Body of pancreas (tissue), 4 donors: ENCODE results near the gene MFSD2A. TPM values are rescaled to one million over a fixed set of nuclear protein-coding genes. Genes with fewer than 3 reads are reported as not detected.
A peak's percentile ranks its signal among the peaks of the same experiment; 100 is the strongest.

Source experiments
- ATAC-seq: fragments of 150-250 bp; one replicate; pipeline ENCODE4 v1.9.1; 2016
- DNase-seq, 4 donors: peaks; one replicate each; pipeline ENCODE4 v3.0.0-alpha.2; 2019
- H3K27ac ChIP-seq, 4 donors: fragments of 200-600 bp; sonication (generic); 1 replicate in 3 of 4; 2 replicates in 1 of 4; pipeline versions ENCODE4 v1.5.1 to v1.6.1; 2016 to 2019; ENCODE audit warnings: mild to moderate bottlenecking in 1 of 4, mixed read lengths in 1 of 4, moderate library complexity in 1 of 4
- H3K27me3 ChIP-seq, 2 donors: fragments of 200-600 bp; sonication (generic); one replicate each; pipeline ENCODE4 v1.6.0; 2016; ENCODE audit warnings: mild to moderate bottlenecking in 1 of 2
- H3K36me3 ChIP-seq, 2 donors: fragments of 200-600 bp; sonication (generic); replicated peaks in 1 of 2; 2 replicates each; pipeline ENCODE4 v1.5.1; 2016; ENCODE audit warnings: low read depth in 2 of 2; ENCODE audit not compliant: insufficient read depth in 1 of 2
- H3K4me1 ChIP-seq: fragments of 200-600 bp; sonication (generic); one replicate; pipeline ENCODE4 v1.6.0; 2016
- H3K4me3 ChIP-seq, 2 donors: fragments of 200-600 bp; sonication (generic); 1 replicate in 1 of 2; 2 replicates in 1 of 2; pipeline ENCODE4 v1.5.1; 2016 to 2019
- H3K9me3 ChIP-seq, 3 donors: fragments of 200-600 bp; sonication (generic); 1 replicate in 2 of 3; 2 replicates in 1 of 3; pipeline ENCODE4 v1.5.1; 2016
- POLR2A ChIP-seq, 3 donors: fragments of 450-650 bp; IDR thresholded peaks; one replicate each; pipeline ENCODE4 v1.6.1; 2016; ENCODE audit warnings: antibody characterized with exemption in 3 of 3, mild to moderate bottlenecking in 2 of 3
- WGBS, 2 donors: methylation state at CpG; one replicate each; pipeline ENCODE4 v1.1.5; 2017; 5-methylcytosine and 5-hydroxymethylcytosine counted together
- intact Hi-C: fragments of 100-400 bp; cut with DNase I; formaldehyde crosslinking; loops from one replicate; pipeline ENCODE4 v1.15.1; 2023
- total RNA-seq, 2 donors: library from RNA; depleted of rRNA; stranded (reverse); fragments of >200 nt; gene quantifications; one replicate each; pipeline ENCODE4 v1.1.0, GENCODE V29; 2016
- TF ChIP-seq, protein P1 (sequence below), 7 experiments: fragments of 450-650 bp in 4 of 7; fragments of 200-600 bp in 3 of 7; sonication (generic) in 3 of 7; IDR thresholded peaks; one replicate each; pipeline ENCODE4 v1.5.1; 2016 to 2019; ENCODE audit warnings: antibody characterized with exemption in 7 of 7

Gene MFSD2A
- total RNA-seq, 2 donors from 2014 or later: 0.33 to 0.52 TPM

DNA sequence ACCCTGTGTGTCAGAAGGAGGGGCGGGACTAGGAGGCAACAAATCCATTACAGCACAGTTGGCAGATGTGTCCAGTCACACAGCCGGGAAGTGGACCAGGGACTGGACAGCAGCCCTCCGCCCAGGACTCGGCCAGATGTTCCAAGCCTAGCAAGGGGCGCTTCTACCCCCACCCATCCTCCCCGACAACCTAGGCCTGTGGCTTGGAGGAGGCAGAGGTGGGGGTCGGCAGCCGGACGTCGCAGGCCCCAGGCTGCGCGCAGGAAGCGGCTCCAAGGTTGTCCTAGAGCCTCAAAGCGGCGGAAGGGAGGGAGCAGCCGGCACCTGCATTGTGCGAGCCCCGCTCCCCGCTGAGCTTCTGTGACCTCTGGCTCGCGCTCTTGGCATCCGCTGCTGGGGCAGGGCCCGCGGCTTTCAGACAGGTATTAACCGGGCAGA, 32.7 kb upstream of the MFSD2A start:
- Histone ChIP-seq H3K36me3 (no peaks in the 10 kb centered on the region), H3K4me1 (peaks cover 10% of the 10 kb centered on the region), H3K4me3 (no peak overlapping the region), H3K9me3 (no peaks in the 10 kb centered on the region), H3K27ac (no peak overlapping the region), H3K27me3 (no peaks in the 10 kb centered on the region)
- intact Hi-C loops: loop anchor here (5.0 kb wide), 1 partner anchor 45 kb away; no protein-coding TSS in a partner anchor
- 37 to 55% methylated on average over 11 to 25 of the region's 25 CpGs for WGBS, 2 donors
- DNase-seq (peak in 1 of 4 donors; percentile 6), ATAC-seq (no peak)
- TF ChIP-seq, protein P1, sequence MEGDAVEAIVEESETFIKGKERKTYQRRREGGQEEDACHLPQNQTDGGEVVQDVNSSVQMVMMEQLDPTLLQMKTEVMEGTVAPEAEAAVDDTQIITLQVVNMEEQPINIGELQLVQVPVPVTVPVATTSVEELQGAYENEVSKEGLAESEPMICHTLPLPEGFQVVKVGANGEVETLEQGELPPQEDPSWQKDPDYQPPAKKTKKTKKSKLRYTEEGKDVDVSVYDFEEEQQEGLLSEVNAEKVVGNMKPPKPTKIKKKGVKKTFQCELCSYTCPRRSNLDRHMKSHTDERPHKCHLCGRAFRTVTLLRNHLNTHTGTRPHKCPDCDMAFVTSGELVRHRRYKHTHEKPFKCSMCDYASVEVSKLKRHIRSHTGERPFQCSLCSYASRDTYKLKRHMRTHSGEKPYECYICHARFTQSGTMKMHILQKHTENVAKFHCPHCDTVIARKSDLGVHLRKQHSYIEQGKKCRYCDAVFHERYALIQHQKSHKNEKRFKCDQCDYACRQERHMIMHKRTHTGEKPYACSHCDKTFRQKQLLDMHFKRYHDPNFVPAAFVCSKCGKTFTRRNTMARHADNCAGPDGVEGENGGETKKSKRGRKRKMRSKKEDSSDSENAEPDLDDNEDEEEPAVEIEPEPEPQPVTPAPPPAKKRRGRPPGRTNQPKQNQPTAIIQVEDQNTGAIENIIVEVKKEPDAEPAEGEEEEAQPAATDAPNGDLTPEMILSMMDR (IDR thresholded peaks at IDR 0.05): no peak
- TF ChIP-seq POLR2A (IDR thresholded peaks at IDR 0.05): no peak

DNA sequence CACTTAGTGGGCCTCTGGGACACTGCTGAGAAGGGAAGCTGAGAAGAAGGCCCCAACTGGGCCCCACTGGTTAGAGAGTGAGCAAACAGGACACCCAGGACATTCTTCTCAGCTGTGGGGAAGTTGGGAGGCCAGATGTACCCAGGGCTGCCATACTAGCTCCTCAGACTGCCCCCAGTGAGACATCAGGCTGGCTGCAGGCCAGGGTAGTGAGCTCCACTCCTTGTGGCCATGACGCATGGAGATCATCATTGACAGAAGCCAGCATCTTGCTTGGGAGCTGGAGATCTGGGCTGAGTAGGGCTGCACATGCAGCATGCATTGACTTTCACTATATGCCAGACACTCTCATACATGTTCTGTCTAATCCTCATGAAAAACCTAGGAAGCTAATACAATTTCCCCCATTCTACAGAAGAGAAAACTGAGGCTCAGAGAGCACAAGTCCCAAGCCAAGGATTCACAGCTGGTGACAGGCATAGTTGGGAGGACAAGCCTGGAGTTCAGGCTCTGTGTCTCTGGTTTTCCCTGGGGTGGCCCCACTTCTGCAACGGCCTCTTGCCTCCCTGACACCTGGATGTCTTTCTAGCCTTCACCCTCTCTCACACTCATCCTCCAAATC, 29.1 kb upstream of the MFSD2A start:
- intact Hi-C loops: no loop called here
- 77 to 94% methylated on average over 1 to 2 of the region's 2 CpGs for WGBS, 2 donors
- peaks cover 13% of the 10 kb centered on the region for H3K4me1 ChIP-seq
- TF ChIP-seq, protein P1 (IDR thresholded peaks at IDR 0.05): no peak
- TF ChIP-seq POLR2A (IDR thresholded peaks at IDR 0.05): no peak
- no peak overlapping the region for H3K4me3 ChIP-seq
- no peak overlapping the region for H3K27ac ChIP-seq
- DNase-seq: peak in 1 of 4 donors; percentile 12
- H3K27me3 ChIP-seq: no peaks in the 10 kb centered on the region
- H3K9me3 ChIP-seq: no peaks in the 10 kb centered on the region
- H3K36me3 ChIP-seq: no peaks in the 10 kb centered on the region
- no peak for ATAC-seq

DNA sequence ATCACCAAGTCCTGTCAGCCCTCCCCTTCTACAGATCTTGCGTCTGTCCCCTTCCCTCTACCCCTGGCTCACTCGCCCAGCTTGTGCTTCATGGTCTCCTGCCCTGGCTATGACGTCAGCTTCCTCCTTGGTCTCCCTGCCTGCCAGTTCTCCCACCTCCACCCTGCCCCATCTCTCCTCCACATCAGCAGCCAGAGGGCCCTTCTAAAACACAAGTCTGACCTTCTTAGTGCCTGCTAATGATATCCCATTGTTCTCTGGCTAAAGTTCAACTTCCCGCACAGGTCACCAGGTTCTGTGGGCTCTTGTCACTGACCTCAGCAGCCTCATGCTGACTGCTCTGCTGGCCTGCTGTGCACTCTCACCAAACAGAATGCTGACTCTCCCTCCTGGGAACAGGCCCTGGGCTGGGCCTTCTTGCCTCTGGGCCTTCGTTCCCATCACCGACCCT, 28.6 kb upstream of the MFSD2A start:
- peak; percentile 45 for ATAC-seq
- 52 to 65% methylated on average over 6 of the region's 6 CpGs for WGBS, 2 donors
- Histone ChIP-seq H3K27ac (peak overlapping the region in 3 of 4 donors; percentile 22 to 32 (median 31)), H3K4me1 (peaks cover 13% of the 10 kb centered on the region), H3K9me3 (no peaks in the 10 kb centered on the region), H3K4me3 (no peak overlapping the region), H3K36me3 (no peaks in the 10 kb centered on the region), H3K27me3 (no peaks in the 10 kb centered on the region)
- TF ChIP-seq POLR2A (IDR thresholded peaks at IDR 0.05): no peak
- TF ChIP-seq, protein P1 (IDR thresholded peaks at IDR 0.05): no peak
- intact Hi-C loops: no loop called here
- DNase-seq: peak in 2 of 4 donors; percentile 8 to 20

DNA sequence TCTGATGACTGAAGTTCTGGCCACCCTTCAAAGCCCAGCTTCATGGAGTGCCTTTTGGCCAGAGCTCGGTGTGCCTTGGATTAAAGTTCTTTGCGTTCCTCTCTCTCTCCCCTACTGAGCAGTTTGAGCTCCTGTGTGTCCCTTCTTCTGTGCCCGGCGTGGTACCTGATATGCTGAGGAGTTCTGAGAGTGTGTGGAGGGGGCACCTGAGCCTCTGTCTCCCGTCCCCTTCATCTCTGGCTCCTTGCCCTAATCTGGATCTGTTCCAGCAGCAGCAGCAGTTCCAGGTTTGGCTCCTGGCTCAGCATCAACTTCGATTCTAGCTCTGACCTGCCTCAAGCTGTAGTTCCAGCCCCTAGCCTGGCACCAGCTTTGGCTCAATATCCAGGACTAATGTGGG, 28.1 kb upstream of the MFSD2A start:
- ATAC-seq (peak; percentile 37), DNase-seq (peak in 2 of 4 donors; percentile 34 to 49)
- no peak overlapping the region for H3K4me3 ChIP-seq
- WGBS, 2 donors: 17 to 39% methylated on average over 2 to 6 of the region's 6 CpGs
- H3K36me3 ChIP-seq: no peaks in the 10 kb centered on the region
- TF ChIP-seq POLR2A (IDR thresholded peaks at IDR 0.05): no peak
- TF ChIP-seq, protein P1 (IDR thresholded peaks at IDR 0.05): no peak
- peak overlapping the region in 3 of 4 donors; percentile 22 to 32 (median 31) for H3K27ac ChIP-seq
- intact Hi-C loops: no loop called here
- no peaks in the 10 kb centered on the region for H3K27me3 ChIP-seq
- no peaks in the 10 kb centered on the region for H3K9me3 ChIP-seq
- peaks cover 13% of the 10 kb centered on the region for H3K4me1 ChIP-seq

DNA sequence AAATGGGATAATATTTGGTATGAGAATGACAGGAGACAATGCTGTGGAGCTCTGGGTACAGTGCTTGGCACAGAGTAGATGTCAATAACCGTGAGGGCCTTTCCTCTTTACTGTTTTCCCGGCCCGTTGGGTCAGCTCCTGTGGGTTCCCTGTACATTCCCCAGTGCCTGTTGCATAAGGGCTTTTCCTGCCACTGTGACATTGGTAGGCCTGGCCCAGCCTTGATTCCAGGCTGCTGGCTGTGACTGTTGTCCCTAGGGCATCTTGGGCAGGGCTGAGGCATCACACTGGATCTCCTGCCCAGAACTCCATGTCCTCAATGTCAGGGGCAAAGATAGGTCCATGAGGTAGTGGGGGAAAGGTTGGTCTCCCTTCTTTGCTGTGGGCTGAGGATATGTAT, 27.4 kb upstream of the MFSD2A start:
- WGBS, 2 donors: 71% methylated on average over 3 of the region's 3 CpGs; no CpG with 5 or more reads in 1 of the 2 donors

More for the DNA sequence above, 27.4 kb upstream of the MFSD2A start:
- intact Hi-C loops: no loop called here
- no peaks in the 10 kb centered on the region for H3K27me3 ChIP-seq
- no peaks in the 10 kb centered on the region for H3K9me3 ChIP-seq
- peak overlapping the region in 2 of 4 donors; percentile 31 to 32 for H3K27ac ChIP-seq
- no peak for TF ChIP-seq POLR2A (IDR thresholded peaks at IDR 0.05)
- TF ChIP-seq, protein P1 (IDR thresholded peaks at IDR 0.05): no peak
- no peak for ATAC-seq
- peak in 1 of 4 donors; percentile 7 for DNase-seq
- no peaks in the 10 kb centered on the region for H3K36me3 ChIP-seq
- H3K4me3 ChIP-seq: no peak overlapping the region
- H3K4me1 ChIP-seq: peaks cover 13% of the 10 kb centered on the region
